HFF-Myc (cell line): ENCODE measurements around the gene STRADA.

Experiments
- DNase-seq: peaks from one replicate; pipeline ENCODE4 v3.0.0-alpha.2; 2011; ENCODE audit warnings: low read depth; ENCODE audit errors: extremely low read depth
- H3K4me3 ChIP-seq: replicated peaks from 2 replicates; pipeline ENCODE4 v1.5.1; 2011; ENCODE audit warnings: low read depth, mild to moderate bottlenecking, control low read depth, low read length
- CTCF ChIP-seq: IDR thresholded peaks from 2 replicates; pipeline ENCODE4 v1.5.1; 2012; ENCODE audit warnings: mild to moderate bottlenecking, low read depth, low read length, control low read depth; ENCODE audit errors: missing control alignments

STRADA gene

GRCh38 chr17:63685578-63685977 is 56.0 kb downstream of the STRADA start:
- no peak for TF ChIP-seq CTCF
- no peak for DNase-seq
- no peak overlapping the region for H3K4me3 ChIP-seq

DNA sequence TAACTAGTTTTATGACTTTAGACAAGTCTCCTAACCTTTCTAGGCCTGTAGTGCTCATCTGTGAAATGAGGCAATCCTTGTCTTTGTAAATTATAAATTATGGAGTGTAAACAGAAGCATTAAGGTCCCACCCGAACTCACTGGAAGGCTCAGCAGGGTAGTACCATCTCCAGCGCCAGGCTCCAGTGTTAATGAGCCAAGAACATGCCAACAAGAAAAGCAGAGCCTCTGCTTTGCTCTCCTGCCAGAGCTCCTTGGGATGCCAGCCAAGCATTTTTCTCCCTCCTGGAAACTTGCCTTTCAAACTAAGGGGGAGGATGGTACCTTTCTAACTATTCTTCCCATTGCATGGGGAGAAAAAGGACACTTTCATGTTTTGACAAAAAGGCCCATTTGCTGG is 56.6 kb downstream of the STRADA start:
- no peak overlapping the region for H3K4me3 ChIP-seq
- TF ChIP-seq CTCF, result no peak
- no peak for DNase-seq

DNA sequence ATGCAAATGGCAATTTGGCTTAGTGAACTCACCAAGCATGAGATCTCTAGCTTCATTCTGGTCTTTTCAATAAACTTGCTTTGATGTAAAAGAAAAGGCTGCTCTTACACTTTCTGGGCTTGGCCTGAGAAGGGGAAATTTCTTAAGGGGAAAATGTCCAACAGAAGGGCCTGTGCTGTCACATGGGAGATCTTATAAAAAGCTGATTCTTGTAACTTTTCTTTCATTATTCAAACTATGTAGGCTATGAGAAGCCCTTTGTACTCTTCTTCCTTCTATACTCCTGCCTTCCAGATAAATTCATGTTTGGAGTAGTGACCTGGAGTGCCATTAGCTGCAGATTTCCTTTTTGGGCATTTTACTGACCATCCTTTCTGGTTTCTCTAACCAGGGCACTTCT is 58.6 kb downstream of the STRADA start:
- H3K4me3 ChIP-seq, result no peak overlapping the region
- TF ChIP-seq CTCF, result no peak
- no peak for DNase-seq

GRCh38 chr17:63682441-63682840 is 59.2 kb downstream of the STRADA start:
- no peak overlapping the region for H3K4me3 ChIP-seq
- TF ChIP-seq CTCF, result no peak
- DNase-seq, result no peak

DNA sequence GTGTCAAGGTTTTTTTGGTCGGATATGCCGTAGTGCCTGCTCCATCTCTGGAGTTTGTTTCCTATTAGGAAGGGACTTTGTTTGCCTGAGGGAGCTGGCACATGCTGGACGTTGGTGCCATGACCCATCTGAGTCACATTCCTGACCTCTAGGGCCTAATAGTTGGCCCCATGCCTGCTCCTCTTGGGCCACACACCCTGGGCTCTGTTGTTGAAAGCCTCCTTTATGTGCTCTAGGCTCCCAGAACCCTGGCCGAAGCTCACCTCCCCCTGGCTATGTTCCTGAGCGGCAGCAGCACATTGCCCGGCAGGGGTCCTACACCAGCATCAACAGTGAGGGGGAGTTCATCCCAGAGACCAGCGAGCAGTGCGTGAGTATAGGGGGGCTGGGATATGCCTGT is 60.1 kb downstream of the STRADA start:
- H3K4me3 ChIP-seq, result no peak overlapping the region
- TF ChIP-seq CTCF, result no peak
- no peak for DNase-seq

DNA sequence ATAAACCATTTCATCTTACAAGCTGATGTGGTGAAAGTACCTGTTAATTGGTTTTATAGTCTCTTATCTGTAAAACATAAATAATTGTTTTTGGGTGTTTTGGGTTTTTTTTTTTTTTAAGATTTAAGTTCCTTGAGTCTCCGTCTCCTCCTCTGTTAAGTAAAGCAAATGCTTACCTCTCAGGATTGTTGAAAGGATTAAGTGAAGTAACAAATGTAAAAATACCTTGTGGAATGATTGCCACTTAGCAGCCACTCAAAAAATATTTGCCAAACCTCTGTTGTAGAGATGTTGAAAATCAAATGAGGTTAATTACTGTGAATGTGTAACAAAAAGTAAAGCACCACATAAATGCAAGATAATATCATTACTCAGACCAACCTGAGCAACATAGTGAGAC is 60.9 kb downstream of the STRADA start:
- no peak overlapping the region for H3K4me3 ChIP-seq
- no peak for DNase-seq
- TF ChIP-seq CTCF, result no peak

DNA sequence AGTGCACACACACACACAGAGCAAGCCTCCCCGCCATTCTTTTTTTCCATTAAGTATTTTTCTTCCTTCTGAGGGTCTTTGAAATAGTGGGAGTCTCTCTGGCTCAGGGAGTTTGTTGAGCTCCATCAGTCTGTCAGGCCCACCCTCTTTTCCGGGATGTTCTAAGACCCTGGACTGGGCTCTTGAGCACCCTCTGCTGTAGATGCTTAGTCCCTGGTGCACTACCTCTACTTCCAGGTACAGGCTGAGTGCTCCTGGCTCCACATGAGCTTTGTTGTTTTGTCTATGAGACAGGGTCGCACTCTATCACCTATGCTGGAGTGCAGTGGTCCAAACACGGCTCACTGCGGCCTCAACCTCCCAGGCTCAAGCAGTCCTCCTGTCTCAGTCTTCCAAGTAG is 62.4 kb downstream of the STRADA start:
- H3K4me3 ChIP-seq, result no peak overlapping the region
- TF ChIP-seq CTCF, result no peak
- no peak for DNase-seq
